Ureter (tissue), 1 donor: ENCODE data around the gene NAA40. TPM values are rescaled to one million over a fixed set of nuclear protein-coding genes. Genes with fewer than 3 reads are reported as not detected.

Experiments
- DNase-seq: peaks from one replicate; pipeline ENCODE4 v3.0.0-alpha.2; 2020; ENCODE audit warnings: low spot score
- total RNA-seq: library from RNA; stranded (reverse); gene quantifications from one replicate; pipeline ENCODE4 v1.2.4, GENCODE V29; 2023
- donor health status: DM: yes; HTN: yes; CAD: no.

NAA40 gene
- 26.4 TPM for total RNA-seq

DNA sequence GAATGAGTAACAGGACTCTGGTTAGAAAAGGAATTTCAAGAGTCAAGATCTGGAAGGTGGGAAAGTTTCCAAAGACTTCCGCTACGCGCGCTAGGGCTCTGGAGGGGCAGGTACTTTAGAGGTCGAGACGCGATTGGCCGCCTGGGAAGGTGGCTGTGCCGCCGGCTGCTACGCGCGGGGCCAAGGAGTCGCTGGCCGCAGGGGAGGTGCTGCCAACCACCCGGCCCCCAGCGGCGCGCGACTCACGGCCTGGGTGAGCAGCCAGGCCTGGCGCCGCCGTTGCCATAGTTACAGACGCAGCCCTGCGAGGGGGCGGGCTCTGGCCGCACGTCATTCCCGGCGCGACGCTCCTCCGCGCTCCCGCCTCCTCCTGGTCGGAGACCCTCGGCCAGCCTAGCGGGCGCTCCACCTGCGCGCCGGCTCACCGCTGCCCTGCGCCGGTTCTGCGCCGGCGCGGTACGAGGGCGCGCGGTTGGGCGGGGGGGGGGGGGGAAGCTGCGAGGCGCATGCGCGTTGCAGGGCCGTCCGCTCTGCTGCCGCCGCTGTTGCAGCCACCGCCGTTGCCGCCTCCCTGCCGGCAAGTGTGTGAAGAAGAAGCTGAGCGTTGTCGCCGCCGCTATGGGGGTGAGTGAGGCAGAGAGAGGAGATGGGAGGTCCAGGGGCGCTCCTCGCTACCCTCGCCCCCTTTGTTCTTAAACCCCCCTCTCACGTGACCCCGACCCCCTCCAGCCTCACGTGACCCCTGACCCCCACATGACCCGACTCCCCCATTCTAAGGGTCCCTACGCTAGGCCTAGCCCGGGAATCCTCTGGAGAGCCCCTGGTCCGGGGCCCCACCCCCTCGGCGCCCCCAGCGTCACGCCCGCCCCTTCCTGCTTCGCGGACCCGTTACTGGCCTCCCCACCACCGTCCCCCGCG is at the start of gene NAA40:
TSS of gene NAA40 (plus strand) at position 524 of the 918 bp plus-strand sequence. CDS start at position 619, 95 bp downstream.
- DNase-seq: peak; percentile 92

DNA sequence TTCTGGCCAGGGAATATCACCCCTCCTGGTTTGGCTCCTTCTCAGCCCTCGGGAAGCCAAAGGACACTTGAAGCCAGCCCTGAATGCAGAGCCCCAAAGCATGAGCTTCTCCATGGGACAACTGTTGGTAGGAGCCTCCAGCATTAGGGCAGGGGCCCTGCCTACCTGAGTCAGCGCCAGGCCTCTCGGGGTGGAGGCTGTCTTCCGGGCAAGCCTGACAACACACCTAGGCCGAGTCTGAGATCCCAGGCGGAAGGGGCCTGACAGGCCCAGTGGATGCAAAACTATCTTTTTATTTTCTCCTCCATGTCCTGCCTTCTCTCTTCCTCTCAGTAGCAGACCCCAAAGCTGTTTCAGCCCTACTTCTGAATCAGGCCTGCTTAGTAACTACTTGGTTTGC is 49.5 kb upstream of the NAA40 start:
- DNase-seq: no peak

DNA sequence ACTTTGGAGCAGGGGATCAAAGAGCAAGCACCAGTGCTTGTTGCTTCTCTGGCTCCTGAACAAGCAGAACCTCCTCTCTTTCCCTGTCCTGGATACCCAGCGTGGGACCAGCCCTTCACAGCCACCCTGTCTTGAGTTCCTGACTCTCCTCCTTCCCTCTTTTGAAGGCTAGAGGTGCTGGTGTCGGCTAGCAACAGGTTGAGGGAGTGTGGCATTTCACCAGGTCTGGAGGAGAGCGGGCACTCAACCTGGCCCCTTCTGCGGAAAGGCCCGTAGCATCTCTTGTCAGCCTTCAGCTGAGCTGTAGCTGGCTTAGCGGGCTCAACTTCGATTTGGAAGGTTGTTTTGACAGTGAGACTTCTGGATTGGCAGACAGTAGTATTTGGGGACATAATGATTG is 48.4 kb upstream of the NAA40 start:
- DNase-seq: no peak

DNA sequence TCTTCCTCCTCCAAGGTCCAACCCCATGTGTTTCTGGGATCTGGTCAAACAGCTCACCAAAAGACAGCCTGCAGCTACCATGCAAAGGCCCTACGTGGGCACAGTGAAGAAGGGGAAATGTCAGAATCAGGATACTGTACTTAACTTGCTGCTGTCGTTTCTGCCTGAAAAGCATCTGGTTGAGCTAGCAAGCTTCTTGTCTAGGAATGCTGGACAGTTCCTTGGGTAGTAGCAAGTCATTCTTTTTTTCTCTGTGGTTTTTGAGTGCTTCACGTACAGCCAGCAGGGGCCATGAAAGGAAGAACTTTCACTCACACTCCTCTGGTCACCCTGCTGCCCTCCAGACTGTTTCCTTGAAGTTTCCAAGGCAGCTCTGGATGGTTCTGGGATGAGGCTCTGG is 46.6 kb upstream of the NAA40 start:
- no peak for DNase-seq

DNA sequence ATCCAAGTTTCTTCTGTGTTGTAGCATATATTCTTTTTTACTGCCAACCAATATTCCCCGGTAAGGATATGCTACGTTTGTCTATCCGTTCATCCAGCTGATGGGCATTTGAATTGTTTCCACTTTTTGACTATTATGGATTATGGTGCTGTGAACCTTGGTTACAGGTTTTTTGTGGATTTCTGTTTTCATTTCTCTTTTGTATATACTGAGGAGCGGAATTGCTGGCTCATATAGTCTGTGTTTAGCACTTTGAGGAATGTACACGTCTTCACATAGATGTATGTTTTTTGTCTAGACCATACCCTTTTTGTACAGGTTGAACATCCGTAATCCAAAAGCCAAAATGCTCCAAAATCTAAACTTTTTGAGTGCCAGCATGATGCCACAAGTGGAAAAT is 45.4 kb upstream of the NAA40 start:
- no peak for DNase-seq

DNA sequence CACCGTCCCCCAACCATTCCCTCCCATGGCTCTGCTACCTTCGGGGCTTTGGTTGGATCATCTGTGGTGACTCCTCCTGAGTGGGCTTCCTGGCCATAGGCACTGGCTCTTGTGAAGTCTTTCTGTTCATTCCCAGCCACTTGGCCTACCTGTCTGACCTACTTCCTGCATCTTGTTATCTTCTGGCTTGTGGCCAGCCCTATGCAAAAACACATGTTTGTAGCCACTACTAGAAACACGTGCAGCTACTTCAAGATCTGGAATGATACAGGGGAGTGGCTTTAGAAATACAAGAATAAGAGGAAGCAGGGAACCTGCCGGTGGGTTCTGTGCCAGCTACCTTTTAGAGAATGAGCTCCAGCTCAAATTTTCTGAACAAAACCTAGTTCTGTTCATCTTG is 42.7 kb upstream of the NAA40 start:
- DNase-seq: no peak

DNA sequence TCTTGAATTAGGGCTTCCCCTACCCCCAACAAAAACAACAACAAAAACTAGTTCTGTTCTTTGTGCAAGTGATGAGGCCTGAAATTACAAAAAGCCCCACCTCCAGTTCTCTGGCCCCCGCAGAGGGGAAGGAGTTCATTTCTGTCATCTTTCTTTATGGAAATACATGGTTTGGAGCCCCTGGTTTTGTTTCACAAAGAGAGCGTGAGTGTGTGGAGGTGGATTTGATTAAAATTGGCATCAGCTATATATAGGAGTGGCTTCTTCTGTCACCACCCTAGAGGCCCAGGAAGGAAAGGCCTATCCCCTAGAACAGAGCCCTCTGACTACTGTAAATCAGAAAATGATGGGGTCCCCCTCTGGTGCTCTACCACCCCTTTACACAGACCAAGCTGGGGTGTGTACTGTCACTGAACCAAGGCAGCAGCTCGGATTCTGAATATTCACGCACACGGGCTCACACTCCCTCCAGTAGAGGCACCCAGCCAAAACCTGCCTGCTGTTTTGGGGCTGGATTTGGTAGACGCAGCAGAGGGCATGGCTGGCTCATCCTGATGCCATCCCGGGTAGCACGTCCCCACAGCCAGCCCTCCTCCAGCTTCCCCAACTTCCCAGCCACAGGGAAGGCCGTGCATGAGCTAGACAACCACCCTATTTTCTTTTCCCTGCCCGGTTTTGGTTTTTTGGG is 41.2 kb upstream of the NAA40 start:
- no peak for DNase-seq

DNA sequence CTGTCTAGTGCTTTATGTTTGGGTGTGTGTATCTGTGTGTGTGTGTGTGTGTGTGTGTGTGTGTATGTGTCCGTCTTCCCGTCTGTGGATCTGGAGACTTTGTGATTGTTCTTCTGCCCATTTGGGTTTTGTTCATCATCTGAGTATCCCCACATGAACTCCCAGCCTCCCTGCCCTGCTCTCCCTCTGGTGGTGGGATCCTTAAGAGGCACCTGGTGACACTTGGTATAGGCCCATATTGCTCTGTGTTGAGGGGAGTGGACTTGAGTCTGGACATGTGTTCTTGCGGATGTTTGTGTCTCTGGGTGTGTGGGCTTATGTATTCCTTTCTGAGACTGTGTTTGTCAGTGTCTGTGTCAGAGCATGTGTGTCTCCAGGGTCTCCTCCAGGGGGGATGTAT is 37.1 kb upstream of the NAA40 start:
- no peak for DNase-seq

DNA sequence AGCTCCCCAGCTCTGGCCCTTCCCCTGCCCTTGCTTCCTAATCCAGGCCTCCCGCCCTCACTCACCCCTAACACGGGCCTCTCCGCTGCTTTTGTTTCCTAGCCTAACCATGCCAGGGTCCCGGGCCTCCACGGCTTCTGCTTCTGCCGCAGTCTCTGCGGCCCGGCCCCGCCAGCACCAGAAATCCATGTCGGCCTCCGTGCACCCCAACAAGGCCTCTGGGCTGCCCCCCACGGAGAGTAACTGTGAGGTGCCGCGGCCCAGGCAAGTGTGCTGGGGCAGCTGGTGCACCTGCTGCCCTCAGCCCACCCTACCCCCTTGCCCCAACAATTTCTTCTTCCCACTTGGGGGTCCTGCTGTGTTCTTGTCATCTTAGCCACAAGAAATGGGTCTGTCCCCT is 34.9 kb upstream of the NAA40 start:
- no peak for DNase-seq

DNA sequence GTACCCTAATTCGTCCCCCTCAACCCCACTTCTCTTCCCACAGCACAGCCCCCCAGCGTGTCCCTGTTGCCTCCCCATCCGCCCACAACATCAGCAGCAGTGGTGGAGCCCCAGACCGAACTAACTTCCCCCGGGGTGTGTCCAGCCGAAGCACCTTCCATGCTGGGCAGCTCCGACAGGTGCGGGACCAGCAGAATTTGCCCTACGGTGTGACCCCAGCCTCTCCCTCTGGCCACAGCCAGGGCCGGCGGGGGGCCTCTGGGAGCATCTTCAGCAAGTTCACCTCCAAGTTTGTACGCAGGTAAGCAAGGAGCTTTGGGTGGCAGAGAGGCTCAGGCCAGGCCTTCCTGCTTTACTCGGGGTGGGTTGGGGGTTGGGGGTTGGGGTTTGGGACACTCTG is 34.1 kb upstream of the NAA40 start:
- no peak for DNase-seq

DNA sequence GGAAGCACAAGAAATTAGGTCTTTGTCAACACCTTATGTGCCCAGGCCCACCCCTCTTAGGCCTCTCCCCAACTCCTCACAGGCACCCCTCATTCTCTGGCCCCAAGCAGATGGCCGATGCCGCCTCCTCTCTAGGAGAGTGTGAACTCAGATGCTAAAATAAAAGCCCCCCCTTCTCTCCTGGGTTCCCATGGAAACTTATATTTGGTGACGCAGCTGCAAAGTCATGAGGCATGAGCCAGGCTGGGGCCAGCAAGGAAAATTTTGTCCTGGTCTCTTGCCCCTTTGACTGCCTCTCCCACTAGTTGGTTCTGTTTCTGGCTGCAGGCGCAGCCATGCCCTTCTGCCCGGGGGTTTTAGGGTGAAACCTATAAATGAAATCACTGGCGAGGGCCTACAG is 33.6 kb upstream of the NAA40 start:
- DNase-seq: no peak

DNA sequence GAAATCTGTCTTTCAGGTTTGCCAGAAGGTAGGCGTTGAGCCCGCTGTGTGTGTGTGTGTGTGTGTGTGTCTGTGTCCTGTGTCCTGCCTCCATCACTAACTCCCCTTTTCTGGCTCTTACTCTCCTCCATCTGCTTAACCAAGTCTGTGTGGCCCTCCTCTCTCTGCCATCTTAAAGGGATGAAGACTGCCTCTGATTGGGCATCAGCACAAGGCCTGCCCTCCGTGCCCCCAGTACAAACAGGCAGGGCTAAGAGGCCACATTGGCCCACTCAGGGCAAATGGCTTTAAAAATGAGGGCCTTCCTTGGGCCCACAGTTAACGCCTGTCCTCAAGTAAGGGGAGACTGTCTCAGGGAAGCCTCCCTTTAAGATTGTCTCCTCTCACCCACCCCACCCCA is 32.7 kb upstream of the NAA40 start:
- no peak for DNase-seq

DNA sequence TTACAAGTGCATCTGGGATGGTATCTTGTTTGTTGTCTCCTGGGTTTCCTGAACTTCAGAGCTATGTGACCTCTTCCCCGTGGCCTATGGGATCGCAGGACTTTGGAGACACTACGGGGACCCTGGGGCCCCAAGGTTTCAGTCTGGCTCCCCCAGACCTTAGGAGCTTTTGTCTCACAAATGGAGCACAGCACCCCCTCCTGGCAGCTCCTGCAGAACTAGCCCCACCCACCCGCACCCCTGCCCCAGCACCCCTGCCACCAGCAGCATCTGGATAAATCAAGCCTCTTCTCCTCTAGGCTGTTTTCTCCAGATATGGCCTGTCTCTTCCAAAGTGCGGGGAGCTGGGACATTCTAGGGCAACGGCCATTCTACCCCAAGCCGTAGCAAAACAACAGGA is 32.2 kb upstream of the NAA40 start:
- no peak for DNase-seq

DNA sequence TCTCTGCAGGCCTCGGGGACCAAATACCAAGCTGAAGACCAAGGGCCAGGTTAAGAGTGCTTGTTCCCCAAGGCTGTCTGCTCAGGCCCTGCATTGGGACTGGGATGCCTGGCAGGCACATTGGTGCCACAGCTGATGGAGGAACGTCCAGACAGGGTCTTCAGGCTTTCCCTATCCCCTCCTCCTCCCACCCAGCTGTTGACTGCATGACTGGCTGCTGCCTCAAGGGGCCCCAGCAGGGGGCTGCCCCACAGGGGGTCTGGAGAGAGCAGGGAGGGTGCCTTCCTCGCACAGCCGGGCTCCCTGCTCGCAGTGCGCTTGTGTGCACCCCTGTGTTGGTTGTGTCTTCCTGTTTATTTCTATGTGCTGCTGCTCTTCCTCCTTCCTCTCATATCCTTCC is 31.7 kb upstream of the NAA40 start:
- DNase-seq: no peak

DNA sequence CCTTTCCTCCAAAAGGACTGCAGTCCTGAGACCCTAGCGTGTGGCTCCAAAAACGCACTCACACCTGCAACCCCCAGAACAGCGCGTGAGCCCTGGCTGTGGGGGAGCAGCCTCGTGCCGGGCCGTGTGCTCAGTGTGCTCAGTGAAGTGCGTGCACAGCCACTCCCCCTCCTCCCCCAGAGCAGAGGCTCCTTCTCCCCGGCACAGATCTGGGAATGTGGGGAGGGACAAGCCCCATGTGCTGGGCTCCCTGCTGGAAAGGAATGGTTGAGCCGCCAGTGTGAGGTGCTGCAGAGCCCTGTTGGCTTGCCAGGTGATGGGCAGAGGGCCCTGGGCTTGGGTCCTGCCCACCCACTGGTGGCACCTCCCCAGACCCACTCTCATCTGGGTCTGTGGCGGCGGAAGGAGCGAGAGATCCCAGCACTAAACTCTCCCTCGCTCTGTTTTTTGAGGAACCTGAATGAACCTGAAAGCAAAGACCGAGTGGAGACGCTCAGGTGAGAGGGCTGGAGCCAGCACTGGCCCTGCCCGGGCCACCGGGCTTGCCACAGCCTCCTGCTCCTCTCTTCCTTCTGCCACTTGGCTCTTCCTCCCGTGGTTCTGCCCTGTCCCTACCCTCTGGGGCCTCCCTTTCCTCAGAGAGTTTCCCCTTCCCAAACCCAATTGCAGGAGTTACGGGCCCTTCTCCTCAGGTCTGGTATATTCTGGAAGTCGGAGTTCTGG is 30.8 kb upstream of the NAA40 start:
- no peak for DNase-seq

DNA sequence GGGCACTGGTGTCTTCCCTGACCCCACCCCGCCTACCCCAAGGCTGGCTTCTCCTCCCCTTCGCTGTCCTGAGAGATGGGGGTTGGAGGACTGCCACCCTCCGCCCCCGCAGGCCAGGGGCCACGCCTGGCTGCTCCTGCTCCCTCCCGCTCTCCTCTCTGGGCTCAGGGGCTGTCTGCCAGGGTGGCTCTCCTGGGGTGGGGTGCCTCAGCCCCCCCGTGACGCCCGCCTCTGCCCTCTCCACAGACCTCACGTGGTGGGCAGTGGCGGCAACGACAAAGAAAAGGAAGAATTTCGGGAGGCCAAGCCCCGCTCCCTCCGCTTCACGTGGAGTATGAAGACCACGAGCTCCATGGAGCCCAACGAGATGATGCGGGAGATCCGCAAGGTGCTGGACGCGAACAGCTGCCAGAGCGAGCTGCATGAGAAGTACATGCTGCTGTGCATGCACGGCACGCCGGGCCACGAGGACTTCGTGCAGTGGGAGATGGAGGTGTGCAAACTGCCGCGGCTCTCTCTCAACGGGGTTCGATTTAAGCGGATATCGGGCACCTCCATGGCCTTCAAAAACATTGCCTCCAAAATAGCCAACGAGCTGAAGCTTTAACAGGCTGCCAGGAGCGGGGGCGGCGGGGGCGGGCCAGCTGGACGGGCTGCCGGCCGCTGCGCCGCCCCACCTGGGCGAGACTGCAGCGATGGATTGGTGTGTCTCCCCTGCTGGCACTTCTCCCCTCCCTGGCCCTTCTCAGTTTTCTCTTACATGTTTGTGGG is 30.0 kb upstream of the NAA40 start:
- no peak for DNase-seq

DNA sequence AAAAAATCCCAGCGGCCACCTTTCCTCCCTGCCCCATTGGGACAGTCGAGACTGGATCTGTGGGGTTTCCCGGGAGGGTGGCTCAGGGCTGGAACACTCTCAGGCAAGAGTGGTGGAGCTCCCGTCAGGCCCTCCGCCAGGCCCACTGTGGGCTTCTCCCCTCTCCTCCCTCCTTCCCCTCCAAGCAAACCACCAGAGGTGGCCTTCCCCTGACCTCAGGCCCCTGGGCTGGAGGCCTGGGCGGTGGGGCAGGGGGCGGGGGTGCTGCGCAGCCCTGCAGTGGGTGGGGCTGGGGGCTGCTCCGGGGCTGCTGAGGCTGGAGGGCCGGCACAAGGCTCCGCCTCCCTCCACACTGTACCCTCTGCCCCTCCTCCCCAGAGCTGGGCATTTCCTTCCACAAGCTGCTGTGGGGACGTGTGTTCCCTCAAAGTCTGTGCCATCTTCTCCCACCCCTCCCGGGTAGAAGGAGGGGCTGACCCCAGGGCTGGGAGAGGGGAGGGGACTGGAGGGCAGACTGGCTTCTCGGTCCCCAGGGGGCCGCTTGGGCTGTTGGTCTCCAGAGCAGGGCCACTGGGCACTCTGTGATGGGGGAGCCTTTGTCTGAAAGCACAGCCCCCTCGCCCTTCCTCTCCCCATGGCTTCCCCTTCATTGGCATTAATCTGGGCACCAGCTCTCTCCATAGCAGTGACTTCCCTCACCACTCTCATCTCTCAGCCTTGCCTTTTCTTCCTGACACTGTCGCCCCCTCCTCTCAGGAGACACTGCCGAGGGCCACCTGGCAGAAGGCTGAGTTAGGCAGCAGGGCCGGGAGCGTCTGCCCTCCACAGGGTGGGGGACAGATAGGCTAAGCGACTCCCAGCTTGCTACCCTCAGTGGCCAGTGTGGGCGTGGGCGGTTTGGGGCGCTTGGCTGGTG is 29.0 kb upstream of the NAA40 start:
- DNase-seq: no peak

DNA sequence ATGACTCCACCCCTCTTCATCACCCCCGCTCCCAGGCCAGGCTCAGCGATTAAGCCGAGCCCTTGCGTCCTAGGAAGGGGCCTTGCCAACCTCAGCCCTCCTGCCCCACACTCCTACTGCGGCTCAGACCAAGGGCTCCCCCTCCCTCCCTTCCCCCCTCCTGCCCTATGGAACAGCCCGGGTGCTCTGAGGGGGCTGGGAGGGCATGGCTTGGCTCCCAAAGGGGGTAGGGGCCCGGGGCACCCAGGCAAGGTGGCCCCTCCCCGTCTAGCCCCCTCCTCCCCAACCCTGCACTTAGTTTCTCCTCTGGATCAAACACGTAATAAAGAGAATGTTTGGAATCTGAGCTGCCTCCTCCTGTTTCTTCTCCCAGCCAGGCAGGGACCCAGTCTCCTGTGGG is 28.1 kb upstream of the NAA40 start:
- DNase-seq: no peak

DNA sequence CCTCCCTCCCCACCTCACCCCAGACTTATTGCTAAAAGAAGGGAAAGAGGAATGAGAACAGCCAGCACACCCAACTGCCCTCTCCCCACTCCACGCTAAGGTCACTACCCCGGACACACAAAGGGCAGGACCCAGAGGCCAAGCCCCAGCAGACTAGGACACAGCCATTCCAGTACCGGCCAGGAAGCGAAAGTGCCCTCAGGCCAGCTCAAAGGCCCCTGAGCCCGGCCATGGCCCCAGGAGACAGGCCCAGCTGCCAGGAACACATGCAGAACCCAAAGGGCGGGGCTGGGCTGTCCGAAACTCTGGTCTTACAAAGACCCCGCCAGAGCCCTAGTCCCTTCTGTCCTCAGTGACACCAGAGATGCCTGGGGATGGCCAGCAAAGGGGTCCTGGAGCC is 27.4 kb upstream of the NAA40 start:
- no peak for DNase-seq

DNA sequence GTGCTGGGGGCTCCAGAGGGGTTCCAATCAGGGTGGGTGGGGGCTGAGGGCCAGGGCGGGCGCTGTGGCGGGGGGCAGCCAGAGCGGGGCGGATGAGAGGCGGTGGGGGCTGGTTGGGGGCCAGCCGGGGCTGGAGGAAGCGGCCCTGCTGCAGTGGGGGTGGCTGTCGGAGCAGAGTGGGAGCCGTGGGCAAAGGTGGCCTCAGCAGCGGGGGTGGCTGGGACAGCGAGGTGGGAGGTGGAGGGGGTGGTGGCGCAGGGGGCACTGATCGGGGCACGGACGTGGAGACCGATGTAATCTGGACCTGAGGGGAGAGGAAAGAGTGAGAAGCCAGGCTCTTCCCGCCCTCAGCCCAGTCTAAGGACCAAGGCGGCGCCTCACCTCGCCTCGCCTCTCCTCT is 26.9 kb upstream of the NAA40 start:
- DNase-seq: no peak

DNA sequence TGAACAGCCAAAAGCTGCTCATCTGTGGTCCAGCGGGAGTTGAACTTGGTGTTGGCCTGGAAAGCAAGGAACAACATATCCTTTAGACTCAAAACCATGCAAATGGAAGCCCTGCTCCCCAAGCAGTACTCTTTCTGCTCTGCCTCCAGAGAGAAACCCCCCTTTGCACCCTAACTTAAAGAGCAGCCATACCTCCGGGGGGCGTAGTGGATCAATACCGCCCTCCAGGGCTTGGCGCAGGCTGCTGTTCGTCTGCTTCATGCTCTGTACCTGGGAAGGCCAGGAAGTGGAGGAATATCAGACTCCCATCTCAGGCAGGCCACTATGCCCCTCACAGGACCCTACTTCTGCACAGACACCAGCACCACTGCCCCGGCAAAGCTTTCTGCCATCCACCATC is 26.1 kb upstream of the NAA40 start:
- DNase-seq: no peak
